Psoas muscle (tissue), 8 donors: Measurements from ENCODE around the gene TRIM72. TPM values are rescaled to one million over a fixed set of nuclear protein-coding genes. Genes with fewer than 3 reads are reported as not detected.
"Not testable (repeated sequence)": the region's sequence is repeated elsewhere in the genome, so short reads cannot be mapped to it uniquely, and the experiment has no call there.

ENCODE experiments used
- ATAC-seq, 4 donors: fragments of 200-7000 bp; cut with Tn5 transposase; one replicate each; pipeline ENCODE4 v1.9.1; 2020; ENCODE audit warnings: moderate library complexity in 3 of 4, mild to moderate bottlenecking in 2 of 4
- DNase-seq, 2 donors: peaks; one replicate each; pipeline ENCODE4 v3.0.0-alpha.2; 2020
- H3K27ac ChIP-seq: fragments of 200-600 bp; one replicate; pipeline ENCODE4 v1.8.0; 2022
- H3K27me3 ChIP-seq, 3 donors: fragments of 200-600 bp in 1 of 3; one replicate each; pipeline versions ENCODE4 v1.6.1 to v1.8.0; 2013 to 2022; ENCODE audit warnings: low read length in 2 of 3, mild to moderate bottlenecking in 2 of 3, moderate library complexity in 1 of 3; ENCODE audit not compliant: insufficient read depth in 3 of 3
- H3K36me3 ChIP-seq, 2 donors: fragments of 200-600 bp in 1 of 2; one replicate each; pipeline versions ENCODE4 v1.6.1 to v1.8.0; 2013 to 2022; ENCODE audit warnings: low read depth in 1 of 2, mild to moderate bottlenecking in 1 of 2, moderate library complexity in 1 of 2; ENCODE audit not compliant: insufficient read depth in 1 of 2
- H3K4me1 ChIP-seq: fragments of 200-600 bp; one replicate; pipeline ENCODE4 v1.8.0; 2022
- H3K4me3 ChIP-seq: fragments of 200-600 bp; one replicate; pipeline ENCODE4 v1.8.0; 2022; ENCODE audit warnings: mild to moderate bottlenecking
- H3K9me3 ChIP-seq: fragments of 200-600 bp; one replicate; pipeline ENCODE4 v1.8.0; 2022
- WGBS, 3 donors: extraction: QIAGEN DNeasy Blood & Tissue Kit; methylation state at CpG; one replicate each; pipeline versions ENCODE4 v1.1.6 to v1.1.7; 2013; 5-methylcytosine and 5-hydroxymethylcytosine counted together
- intact Hi-C, 2 donors: fragments of 100-400 bp; cut with DNase I; formaldehyde crosslinking; loops; one replicate each; pipeline versions ENCODE4 v1.11.0 to v1.14.2; 2022
- polyA plus RNA-seq, 3 donors: library from polyadenylated mRNA; stranded (reverse); fragments of 200-250 nt; gene quantifications; one replicate each; pipeline ENCODE4 v1.2.3, GENCODE V29; 2013
- total RNA-seq, 4 donors: library from RNA; stranded (reverse); fragmentation: NEBNext Ultra II Directional in 2 of 4; extraction: Animal tissue kit (Norgen Biotek cat#: 25700) in 2 of 4; gene quantifications; one replicate each; pipeline versions ENCODE4 v1.2.1 to v1.2.4, GENCODE V29; 2021 to 2023
- TF ChIP-seq, protein P1 (sequence below): fragments of 200-600 bp; IDR thresholded peaks from one replicate; pipeline ENCODE4 v1.8.0; 2022; ENCODE audit warnings: antibody characterized with exemption
- donor health status: healthy with polysubstance abuse.
- donor health status: DM: no; HTN: no; CAD: no; lungs with moderate emphysema.
- donor health status: Bipolar disorder and iron deficiency.
- donor health status: healthy.
- donor health status: DM: yes; HTN: yes; CAD: no.
- donor health status: DM: no; HTN: no; CAD: no.
- donor health status: DM: no; HTN: no; CAD: no.
- donor health status: DM: yes; HTN: yes; CAD: no.

The TRIM72 gene
- total and polyA plus RNA-seq, 7 donors = 62.9 to 236 (median 155) TPM

DNA sequence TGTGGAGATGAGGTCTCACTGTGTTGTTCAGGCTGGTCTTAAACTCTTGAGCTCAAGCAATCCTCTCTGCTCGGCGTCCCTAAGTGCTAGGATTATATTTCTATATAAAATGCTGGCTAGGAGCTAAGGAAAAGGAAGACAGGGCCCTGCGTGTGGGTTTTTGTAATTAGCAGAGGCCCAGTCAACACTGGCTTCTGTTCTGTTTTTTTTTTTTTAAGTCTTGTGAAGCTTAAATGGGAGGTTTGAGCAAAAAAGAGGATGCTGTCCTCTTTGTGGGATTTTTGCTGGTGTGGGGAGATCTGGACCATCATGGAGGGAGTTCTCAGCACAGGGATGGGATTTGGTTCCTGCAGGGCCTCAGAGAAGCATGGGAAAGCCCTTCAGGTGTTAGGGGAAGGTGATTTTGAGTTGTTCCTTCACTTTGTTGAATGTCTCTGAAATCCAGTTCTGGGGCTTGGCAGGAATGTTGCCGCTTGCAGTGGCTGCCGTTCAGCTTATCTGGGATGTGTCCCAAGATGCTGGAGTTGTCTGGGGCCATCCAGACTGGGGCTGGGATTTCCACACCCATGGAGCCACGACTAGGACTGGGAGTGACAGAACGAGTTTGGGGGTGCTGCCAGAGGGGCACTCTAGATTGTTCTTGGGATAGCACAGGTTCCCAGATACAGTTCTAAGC is 15.6 kb upstream of the TRIM72 start:
- 54 to 69% (median 60%) methylated on average over 7 of the region's 7 CpGs for WGBS, 3 donors
- intact Hi-C loops = no loop called here

DNA sequence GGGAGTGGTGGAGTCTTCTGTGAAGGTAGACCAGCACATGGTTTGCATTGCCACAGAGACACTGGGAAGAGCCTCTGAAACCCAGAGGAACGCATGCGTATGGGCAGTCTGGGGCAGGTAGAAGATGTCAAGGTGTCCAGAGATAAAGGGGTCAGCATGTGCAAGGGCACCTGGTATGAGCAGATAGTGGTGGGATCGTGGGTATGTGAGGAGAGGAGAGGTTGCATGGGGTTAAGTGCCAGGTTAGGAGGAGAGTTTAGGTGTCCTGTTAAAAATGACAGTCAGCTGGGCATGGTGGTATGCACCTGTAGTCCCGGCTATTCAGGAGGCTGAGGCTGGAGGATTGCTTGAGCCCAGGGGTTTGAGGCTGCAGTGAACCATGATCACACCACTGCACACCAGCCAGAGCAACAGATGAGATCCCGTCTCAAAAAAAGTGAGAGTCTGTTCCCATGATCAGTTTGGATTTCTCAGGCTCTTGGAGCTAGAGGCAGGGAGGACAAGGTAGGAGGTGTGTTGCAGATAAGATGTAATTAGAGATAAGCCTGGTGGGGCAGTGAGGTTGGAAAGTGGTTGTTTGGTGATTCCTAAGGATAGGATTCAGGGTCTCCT is 14.4 kb upstream of the TRIM72 start:
- 90 to 95% (median 92%) methylated on average over 5 of the region's 5 CpGs for WGBS, 3 donors
- Histone ChIP-seq H3K4me1 (peaks cover 11% of the 10 kb centered on the region), H3K27me3 (no peaks in the 10 kb centered on the region), H3K36me3 (peaks cover 3 to 55% of the 10 kb centered on the region in 2 donors), H3K4me3 (no peak overlapping the region), H3K9me3 (no peaks in the 10 kb centered on the region), H3K27ac (no peak overlapping the region)
- DNase-seq (no peak), ATAC-seq (no peak)
- TF ChIP-seq, protein P1, sequence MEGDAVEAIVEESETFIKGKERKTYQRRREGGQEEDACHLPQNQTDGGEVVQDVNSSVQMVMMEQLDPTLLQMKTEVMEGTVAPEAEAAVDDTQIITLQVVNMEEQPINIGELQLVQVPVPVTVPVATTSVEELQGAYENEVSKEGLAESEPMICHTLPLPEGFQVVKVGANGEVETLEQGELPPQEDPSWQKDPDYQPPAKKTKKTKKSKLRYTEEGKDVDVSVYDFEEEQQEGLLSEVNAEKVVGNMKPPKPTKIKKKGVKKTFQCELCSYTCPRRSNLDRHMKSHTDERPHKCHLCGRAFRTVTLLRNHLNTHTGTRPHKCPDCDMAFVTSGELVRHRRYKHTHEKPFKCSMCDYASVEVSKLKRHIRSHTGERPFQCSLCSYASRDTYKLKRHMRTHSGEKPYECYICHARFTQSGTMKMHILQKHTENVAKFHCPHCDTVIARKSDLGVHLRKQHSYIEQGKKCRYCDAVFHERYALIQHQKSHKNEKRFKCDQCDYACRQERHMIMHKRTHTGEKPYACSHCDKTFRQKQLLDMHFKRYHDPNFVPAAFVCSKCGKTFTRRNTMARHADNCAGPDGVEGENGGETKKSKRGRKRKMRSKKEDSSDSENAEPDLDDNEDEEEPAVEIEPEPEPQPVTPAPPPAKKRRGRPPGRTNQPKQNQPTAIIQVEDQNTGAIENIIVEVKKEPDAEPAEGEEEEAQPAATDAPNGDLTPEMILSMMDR = no peak
- intact Hi-C loops = no loop called here

More for the DNA sequence above, 15.6 kb upstream of the TRIM72 start:
- Histone ChIP-seq H3K27ac (no peak overlapping the region), H3K27me3 (no peaks in the 10 kb centered on the region), H3K4me3 (no peak overlapping the region), H3K9me3 (no peaks in the 10 kb centered on the region), H3K36me3 (peaks cover 9 to 67% of the 10 kb centered on the region in 2 donors), H3K4me1 (peaks cover 11% of the 10 kb centered on the region)
- DNase-seq = no peak
- TF ChIP-seq, protein P1 = no peak
- ATAC-seq = no peak

DNA sequence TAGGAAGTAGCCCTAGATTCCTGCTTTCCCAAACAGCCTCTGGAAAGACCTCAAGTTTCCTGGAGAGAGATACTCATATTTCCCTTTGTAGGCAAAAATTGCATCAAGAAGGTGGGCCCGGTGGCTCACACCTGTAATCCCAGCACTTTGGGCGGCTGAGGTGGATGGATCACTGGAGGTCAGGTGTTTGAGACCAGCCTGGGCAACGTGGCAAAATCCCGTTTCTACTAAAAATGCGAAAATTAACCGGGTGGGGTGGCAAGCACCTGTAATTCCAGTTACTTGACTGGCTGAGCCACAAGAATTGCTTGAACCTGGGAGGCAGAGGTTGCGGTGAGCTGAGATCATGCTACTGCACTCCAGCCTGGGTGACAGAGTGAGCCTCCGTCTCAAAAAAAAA is 13.8 kb upstream of the TRIM72 start:
- ATAC-seq, H3K27me3 ChIP-seq, H3K4me3 ChIP-seq, H3K9me3 ChIP-seq, intact Hi-C loops, H3K27ac ChIP-seq, DNase-seq: not testable (repeated sequence)
- 79 to 92% (median 84%) methylated on average over 7 to 8 of the region's 8 CpGs for WGBS, 3 donors
- peaks cover 11% of the 10 kb centered on the region for H3K4me1 ChIP-seq
- peaks cover 0 to 49% of the 10 kb centered on the region in 2 donors for H3K36me3 ChIP-seq

DNA sequence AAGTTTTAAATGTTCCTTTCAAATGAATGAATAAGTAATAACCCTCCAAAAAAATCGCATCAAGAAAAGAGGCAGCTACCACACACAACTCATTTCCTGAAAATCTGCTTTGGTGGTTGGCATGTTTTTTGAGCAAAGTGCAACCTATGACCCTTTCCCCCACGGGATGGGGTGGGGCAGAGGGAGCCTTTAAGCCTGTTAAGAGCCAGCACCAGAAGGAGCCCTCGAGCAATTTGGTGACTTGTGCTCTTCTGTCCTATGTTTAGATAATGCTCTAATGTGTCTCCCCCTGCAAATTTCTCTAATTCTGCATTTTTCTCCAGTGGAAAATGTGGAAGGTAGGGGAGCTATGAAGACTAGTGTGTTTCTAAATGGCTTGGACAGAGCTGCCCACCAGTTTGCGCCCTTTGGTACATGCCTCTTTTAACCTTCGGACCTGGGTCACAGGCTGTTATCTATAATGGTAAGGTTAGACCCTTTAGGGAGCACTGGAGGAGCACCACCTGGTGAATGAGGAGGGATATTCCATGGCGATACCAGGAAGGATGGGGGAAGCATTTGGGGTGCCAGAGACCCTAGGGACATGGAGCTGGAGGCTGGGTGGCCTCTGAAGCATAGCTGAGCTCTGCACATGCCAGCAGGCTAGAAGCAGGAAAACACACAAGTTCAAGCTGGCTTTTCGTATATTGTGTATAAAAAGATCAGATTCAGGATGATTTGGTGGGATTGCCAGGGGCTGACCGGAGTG is 12.9 kb upstream of the TRIM72 start:
- Histone ChIP-seq H3K9me3 (no peaks in the 10 kb centered on the region), H3K4me1 (peaks cover 11% of the 10 kb centered on the region), H3K36me3 (peaks cover 0 to 41% of the 10 kb centered on the region in 2 donors), H3K27ac (no peak overlapping the region), H3K27me3 (no peaks in the 10 kb centered on the region), H3K4me3 (peak overlapping the region; percentile 67)
- intact Hi-C loops = no loop called here
- TF ChIP-seq, protein P1 = no peak
- DNase-seq = no peak
- peak in 3 of 4 donors; percentile 2 to 14 (median 10) for ATAC-seq
- 61 to 73% (median 68%) methylated on average over 8 of the region's 8 CpGs for WGBS, 3 donors
